NB4 (cell line): ENCODE measurements around the gene GPSM3.

Experiments used
- MYC ChIP-seq: IDR thresholded peaks from 2 replicates; pipeline ENCODE4 v1.6.1; 2011; ENCODE audit warnings: low read depth, low read length
- POLR2A ChIP-seq: IDR thresholded peaks from 2 replicates; pipeline ENCODE4 v1.6.1; 2011; ENCODE audit warnings: mild to moderate bottlenecking; ENCODE audit not compliant: insufficient read length; ENCODE audit errors: extremely low read depth
- TF ChIP-seq, protein P1 (sequence below): IDR thresholded peaks from one replicate; pipeline ENCODE4 v1.5.1; 2012; ENCODE audit warnings: low read depth, low read length
- TF ChIP-seq, protein P2 (sequence below): IDR thresholded peaks from 2 replicates; pipeline ENCODE4 v1.6.1; 2011; ENCODE audit warnings: low read depth, low read length

DNA sequence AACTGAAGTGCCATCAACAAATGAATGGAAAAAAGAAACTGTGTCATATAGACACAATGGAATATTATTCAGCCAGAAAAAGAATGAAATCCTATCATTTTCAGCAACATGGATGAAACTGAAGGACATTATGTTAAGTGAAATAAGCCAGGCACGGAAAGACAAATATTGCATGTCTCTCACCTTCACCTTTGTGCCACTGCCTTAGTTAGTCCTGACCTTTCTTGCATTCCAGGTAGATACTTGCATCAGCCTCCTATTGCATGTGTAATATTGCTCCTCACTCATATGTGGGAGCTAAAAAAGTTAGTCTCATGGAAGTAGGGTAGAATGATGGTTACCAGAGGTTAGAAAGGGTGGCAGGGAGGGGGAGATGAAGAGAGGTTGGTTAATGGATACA, 16.6 kb upstream of the GPSM3 start:
- TF ChIP-seq, protein P1, sequence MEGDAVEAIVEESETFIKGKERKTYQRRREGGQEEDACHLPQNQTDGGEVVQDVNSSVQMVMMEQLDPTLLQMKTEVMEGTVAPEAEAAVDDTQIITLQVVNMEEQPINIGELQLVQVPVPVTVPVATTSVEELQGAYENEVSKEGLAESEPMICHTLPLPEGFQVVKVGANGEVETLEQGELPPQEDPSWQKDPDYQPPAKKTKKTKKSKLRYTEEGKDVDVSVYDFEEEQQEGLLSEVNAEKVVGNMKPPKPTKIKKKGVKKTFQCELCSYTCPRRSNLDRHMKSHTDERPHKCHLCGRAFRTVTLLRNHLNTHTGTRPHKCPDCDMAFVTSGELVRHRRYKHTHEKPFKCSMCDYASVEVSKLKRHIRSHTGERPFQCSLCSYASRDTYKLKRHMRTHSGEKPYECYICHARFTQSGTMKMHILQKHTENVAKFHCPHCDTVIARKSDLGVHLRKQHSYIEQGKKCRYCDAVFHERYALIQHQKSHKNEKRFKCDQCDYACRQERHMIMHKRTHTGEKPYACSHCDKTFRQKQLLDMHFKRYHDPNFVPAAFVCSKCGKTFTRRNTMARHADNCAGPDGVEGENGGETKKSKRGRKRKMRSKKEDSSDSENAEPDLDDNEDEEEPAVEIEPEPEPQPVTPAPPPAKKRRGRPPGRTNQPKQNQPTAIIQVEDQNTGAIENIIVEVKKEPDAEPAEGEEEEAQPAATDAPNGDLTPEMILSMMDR = no peak
- TF ChIP-seq POLR2A (no peak), MYC (no peak)
- TF ChIP-seq, protein P2, sequence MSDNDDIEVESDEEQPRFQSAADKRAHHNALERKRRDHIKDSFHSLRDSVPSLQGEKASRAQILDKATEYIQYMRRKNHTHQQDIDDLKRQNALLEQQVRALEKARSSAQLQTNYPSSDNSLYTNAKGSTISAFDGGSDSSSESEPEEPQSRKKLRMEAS = no peak
